HCT116 (cell line): Measurements from ENCODE around the gene TMEM134. TPM values are rescaled to one million over a fixed set of nuclear protein-coding genes. Genes with fewer than 3 reads are reported as not detected.

Experiments used
- ATAC-seq: fragments of 200-7000 bp; cut with Tn5 transposase; 2 replicates; pipeline ENCODE4 v1.9.1; 2020; ENCODE audit warnings: mild to moderate bottlenecking, moderate library complexity
- BruUV-seq: library from RNA; stranded (reverse); fragments of 400-500 nt; replicated peaks from 2 replicates; lab custom pipeline; 2021; lab: Mats Ljungman, UMichigan
- CTCF ChIA-PET: fragments of 300-600 bp; sonication (Branson Sonifier 250); formaldehyde crosslinking; loops from one replicate; lab custom pipeline; 2021; ENCODE audit warnings: antibody characterized with exemption; lab: Charles Lee
- POLR2A ChIA-PET: fragments of 300-600, 350-600 bp; sonication (Branson Sonifier 250); formaldehyde crosslinking; loops from one replicate; lab custom pipeline; 2021; ENCODE audit warnings: antibody characterized with exemption; lab: Charles Lee
- RAD21 ChIA-PET, 2 experiments: fragments of 300-600 bp; sonication (Branson Sonifier 250); formaldehyde crosslinking; loops; one replicate each; lab custom pipeline; 2023; ENCODE audit warnings: low total read pairs in 2 of 2; ENCODE audit not compliant: uncharacterized antibody in 2 of 2, unreplicated experiment in 2 of 2, low non-redundant PET in 1 of 2; lab: Charles Lee
- DNase-seq: peaks from one replicate; pipeline ENCODE4 v3.0.0-alpha.2; 2010; ENCODE audit warnings: low read depth, low spot score
- H2AFZ ChIP-seq: fragments of 200-600 bp; shearing (Covaris generic), sonication (generic); 2 replicates; pipeline ENCODE4 v1.6.1; 2017; ENCODE audit warnings: low read depth, mixed run types, mixed read lengths, antibody characterized with exemption, low read length; ENCODE audit not compliant: poor library complexity, severe bottlenecking
- H3K27ac ChIP-seq: 2 replicates; pipeline ENCODE4 v1.5.1; 2012; ENCODE audit warnings: low read depth, low read length
- H3K27me3 ChIP-seq: fragments of 200-600 bp; sonication (generic); 2 replicates; pipeline ENCODE4 v1.6.1; 2016; ENCODE audit warnings: mixed run types, low read length, mixed read lengths; ENCODE audit not compliant: insufficient read depth
- H3K36me3 ChIP-seq, 2 experiments: fragments of 200-500 bp in 1 of 2; fragments of 200-600 bp in 1 of 2; sonication (Bioruptor generic) in 1 of 2; sonication (generic) in 1 of 2; 2 replicates each; pipeline versions ENCODE4 v1.5.1 to v1.6.1; 2014 to 2016; ENCODE audit warnings: low read length in 2 of 2, inconsistent platforms in 1 of 2, mixed read lengths in 1 of 2, mixed run types in 1 of 2; ENCODE audit not compliant: insufficient read depth in 2 of 2, control insufficient read depth in 1 of 2
- H3K4me1 ChIP-seq, 2 experiments: fragments of 200-600 bp in 1 of 2; sonication (generic) in 1 of 2; 2 replicates each; pipeline versions ENCODE4 v1.5.1 to v1.6.1; 2012 to 2017; ENCODE audit warnings: low read length in 2 of 2, inconsistent platforms in 1 of 2, mild to moderate bottlenecking in 1 of 2, mixed read lengths in 1 of 2, mixed run types in 1 of 2, moderate library complexity in 1 of 2; ENCODE audit not compliant: insufficient read depth in 2 of 2, control insufficient read depth in 1 of 2
- H3K4me2 ChIP-seq: fragments of 200-600 bp; sonication (generic); 2 replicates; pipeline ENCODE4 v1.6.1; 2017; ENCODE audit warnings: mixed run types, low read length, mixed read lengths
- H3K4me3 ChIP-seq, 2 experiments: fragments of 200-600 bp in 1 of 2; sonication (generic) in 1 of 2; replicated peaks in 1 of 2; 2 replicates each; pipeline ENCODE4 v1.5.1; 2011 to 2016; ENCODE audit warnings: low read length in 2 of 2, control low read depth in 1 of 2, low read depth in 1 of 2, mild to moderate bottlenecking in 1 of 2, mixed read lengths in 1 of 2, mixed run types in 1 of 2
- H3K79me2 ChIP-seq: fragments of 200-600 bp; sonication (generic); 2 replicates; pipeline ENCODE4 v1.6.1; 2017; ENCODE audit warnings: mild to moderate bottlenecking, mixed run types, low read length, moderate library complexity, mixed read lengths; ENCODE audit not compliant: insufficient read depth
- H3K9ac ChIP-seq: fragments of 200-600 bp; sonication (generic); 2 replicates; pipeline ENCODE4 v1.6.1; 2016; ENCODE audit warnings: low read length, mixed read lengths
- H3K9me2 ChIP-seq: fragments of 200-600 bp; sonication (generic), shearing (Covaris generic); 2 replicates; pipeline ENCODE4 v1.6.1; 2017; ENCODE audit warnings: mixed run types, mild to moderate bottlenecking, moderate library complexity; ENCODE audit not compliant: insufficient read depth
- H3K9me3 ChIP-seq, 2 experiments: fragments of 200-500 bp in 1 of 2; fragments of 200-600 bp in 1 of 2; sonication (Bioruptor generic) in 1 of 2; sonication (generic) in 1 of 2; 2 replicates each; pipeline ENCODE4 v1.6.1; 2014 to 2017; ENCODE audit warnings: low read length in 2 of 2, mixed read lengths in 2 of 2, inconsistent platforms in 1 of 2, low read depth in 1 of 2, mild to moderate bottlenecking in 1 of 2, mixed run types in 1 of 2, moderate library complexity in 1 of 2; ENCODE audit not compliant: control insufficient read depth in 1 of 2, insufficient read depth in 1 of 2
- H4K20me1 ChIP-seq: fragments of 200-600 bp; sonication (generic), shearing (Covaris generic); 2 replicates; pipeline ENCODE4 v1.6.1; 2017; ENCODE audit warnings: mixed run types, mild to moderate bottlenecking, moderate library complexity; ENCODE audit not compliant: insufficient read depth
- EGR1 ChIP-seq: IDR thresholded peaks from 2 replicates; pipeline ENCODE4 v1.6.1; 2012; ENCODE audit warnings: low read depth
- ELF1 ChIP-seq: IDR thresholded peaks from 2 replicates; pipeline ENCODE4 v1.6.1; 2012; ENCODE audit warnings: low read depth, borderline replicate concordance
- EZH2 ChIP-seq: fragments of 200-600 bp; sonication (generic); IDR thresholded peaks from 2 replicates; pipeline ENCODE4 v1.6.1; 2017; ENCODE audit warnings: antibody characterized with exemption, mixed run types
- EZH2phosphoT487 ChIP-seq: fragments of 200-600 bp; IDR thresholded peaks from 2 replicates; pipeline ENCODE4 v1.6.1; 2018; ENCODE audit warnings: antibody characterized with exemption, borderline replicate concordance
- JUND ChIP-seq: IDR thresholded peaks from 2 replicates; pipeline ENCODE4 v1.6.1; 2012
- SIN3A ChIP-seq: IDR thresholded peaks from 2 replicates; pipeline ENCODE4 v1.6.1; 2012; ENCODE audit warnings: low read depth
- SRF ChIP-seq: IDR thresholded peaks from 2 replicates; pipeline ENCODE4 v1.6.1; 2012; ENCODE audit warnings: low read depth
- ZFX ChIP-seq: fragments of 450-650 bp; IDR thresholded peaks from 2 replicates; pipeline ENCODE4 v1.6.1; 2017
- intact Hi-C: fragments of 100-400 bp; cut with micrococcal nuclease; formaldehyde crosslinking; loops from 2 replicates; pipeline ENCODE4 v1.10.0; 2022
- total RNA-seq: library from RNA; stranded (reverse); gene quantifications from one replicate; pipeline ENCODE4 v1.2.1, GENCODE V29; 2021; ENCODE audit not compliant: unreplicated experiment
- TF ChIP-seq, protein P1 (sequence below): IDR thresholded peaks from 2 replicates; pipeline ENCODE4 v1.6.1; 2012
- TF ChIP-seq, protein P2 (sequence below): IDR thresholded peaks from 2 replicates; pipeline ENCODE4 v1.6.1; 2011; ENCODE audit warnings: mild to moderate bottlenecking, low read length, moderate library complexity; ENCODE audit not compliant: insufficient replicate concordance; ENCODE audit errors: extremely low read depth
- TF ChIP-seq, protein P3 (sequence below): IDR thresholded peaks from 2 replicates; pipeline ENCODE4 v1.6.1; 2012; ENCODE audit warnings: low read depth

The TMEM134 gene
- total RNA-seq, 1 experiment from 2014 or later, result 44.2 TPM

GRCh38 chr11:67441731-67442351, 27.2 kb downstream of the TMEM134 start:
- TF ChIP-seq, protein P1, sequence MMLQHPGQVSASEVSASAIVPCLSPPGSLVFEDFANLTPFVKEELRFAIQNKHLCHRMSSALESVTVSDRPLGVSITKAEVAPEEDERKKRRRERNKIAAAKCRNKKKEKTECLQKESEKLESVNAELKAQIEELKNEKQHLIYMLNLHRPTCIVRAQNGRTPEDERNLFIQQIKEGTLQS, result no peak
- TF ChIP-seq, all 23 proteins: peak for 0
- no peak for ATAC-seq
- Histone ChIP-seq H3K36me3 (peaks cover 0 to 2% of the 10 kb centered on the region in 2 experiments; a peak in 1 of 4 replicates), H3K4me3 (peak overlapping the region; percentile 82 to 90; a peak in 3 of 4 replicates), H3K4me1 (peaks cover 6 to 28% of the 10 kb centered on the region in 2 experiments; a peak in 3 of 4 replicates), H3K4me2 (peak overlapping the region; percentile 94), H3K9me2 (no peaks in the 10 kb centered on the region), H3K27ac (no peak overlapping the region), H3K9ac (no peak overlapping the region), H4K20me1 (no peaks in the 10 kb centered on the region), H3K27me3 (no peaks in the 10 kb centered on the region), H2AFZ (no peak overlapping the region), H3K9me3 (no peaks in the 10 kb centered on the region), H3K79me2 (peaks cover 7% of the 10 kb centered on the region; the same call in 1 of the 2 replicates)
- ChIA-PET CTCF (no interaction called here), RAD21 (no interaction called here), POLR2A (no interaction called here)
- TSS peak; percentile 59 for BruUV-seq
- intact Hi-C loops, result no loop called here
- no peak for DNase-seq

GRCh38 chr11:67441098-67441563, 27.9 kb downstream of the TMEM134 start:
- H3K4me3 ChIP-seq, result no peak overlapping the region
- no peaks in the 10 kb centered on the region for H3K9me2 ChIP-seq
- no peaks in the 10 kb centered on the region for H4K20me1 ChIP-seq
- peak overlapping the region; percentile 32; the same call in 1 of the 2 replicates for H3K27ac ChIP-seq
- DNase-seq, result no peak
- H3K9ac ChIP-seq, result no peak overlapping the region
- CTCF ChIA-PET, result no interaction called here
- no peaks in the 10 kb centered on the region for H3K27me3 ChIP-seq
- H3K79me2 ChIP-seq, result peaks cover 7% of the 10 kb centered on the region; the same call in 1 of the 2 replicates
- H2AFZ ChIP-seq, result no peak overlapping the region
- peaks cover 0 to 2% of the 10 kb centered on the region in 2 experiments; a peak in 1 of 4 replicates for H3K36me3 ChIP-seq
- intact Hi-C loops, result no loop called here
- no peak for ATAC-seq
- H3K4me2 ChIP-seq, result no peak overlapping the region
- RAD21 ChIA-PET, result interaction anchor here in 1 of 2 experiments (0.7 kb wide), 1 partner anchor 155 kb away, joined by 3 read pairs; no protein-coding TSS in a partner anchor
- H3K9me3 ChIP-seq, result no peaks in the 10 kb centered on the region
- BruUV-seq, result no TSS peak
- TF ChIP-seq, protein P2, sequence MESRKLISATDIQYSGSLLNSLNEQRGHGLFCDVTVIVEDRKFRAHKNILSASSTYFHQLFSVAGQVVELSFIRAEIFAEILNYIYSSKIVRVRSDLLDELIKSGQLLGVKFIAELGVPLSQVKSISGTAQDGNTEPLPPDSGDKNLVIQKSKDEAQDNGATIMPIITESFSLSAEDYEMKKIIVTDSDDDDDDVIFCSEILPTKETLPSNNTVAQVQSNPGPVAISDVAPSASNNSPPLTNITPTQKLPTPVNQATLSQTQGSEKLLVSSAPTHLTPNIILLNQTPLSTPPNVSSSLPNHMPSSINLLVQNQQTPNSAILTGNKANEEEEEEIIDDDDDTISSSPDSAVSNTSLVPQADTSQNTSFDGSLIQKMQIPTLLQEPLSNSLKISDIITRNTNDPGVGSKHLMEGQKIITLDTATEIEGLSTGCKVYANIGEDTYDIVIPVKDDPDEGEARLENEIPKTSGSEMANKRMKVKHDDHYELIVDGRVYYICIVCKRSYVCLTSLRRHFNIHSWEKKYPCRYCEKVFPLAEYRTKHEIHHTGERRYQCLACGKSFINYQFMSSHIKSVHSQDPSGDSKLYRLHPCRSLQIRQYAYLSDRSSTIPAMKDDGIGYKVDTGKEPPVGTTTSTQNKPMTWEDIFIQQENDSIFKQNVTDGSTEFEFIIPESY, result no peak
- TF ChIP-seq ZFX (no peak), EZH2phosphoT487 (no peak), SIN3A (no peak), ELF1 (no peak), EZH2 (no peak), JUND (no peak), EGR1 (no peak), SRF (no peak)
- TF ChIP-seq, protein P3, sequence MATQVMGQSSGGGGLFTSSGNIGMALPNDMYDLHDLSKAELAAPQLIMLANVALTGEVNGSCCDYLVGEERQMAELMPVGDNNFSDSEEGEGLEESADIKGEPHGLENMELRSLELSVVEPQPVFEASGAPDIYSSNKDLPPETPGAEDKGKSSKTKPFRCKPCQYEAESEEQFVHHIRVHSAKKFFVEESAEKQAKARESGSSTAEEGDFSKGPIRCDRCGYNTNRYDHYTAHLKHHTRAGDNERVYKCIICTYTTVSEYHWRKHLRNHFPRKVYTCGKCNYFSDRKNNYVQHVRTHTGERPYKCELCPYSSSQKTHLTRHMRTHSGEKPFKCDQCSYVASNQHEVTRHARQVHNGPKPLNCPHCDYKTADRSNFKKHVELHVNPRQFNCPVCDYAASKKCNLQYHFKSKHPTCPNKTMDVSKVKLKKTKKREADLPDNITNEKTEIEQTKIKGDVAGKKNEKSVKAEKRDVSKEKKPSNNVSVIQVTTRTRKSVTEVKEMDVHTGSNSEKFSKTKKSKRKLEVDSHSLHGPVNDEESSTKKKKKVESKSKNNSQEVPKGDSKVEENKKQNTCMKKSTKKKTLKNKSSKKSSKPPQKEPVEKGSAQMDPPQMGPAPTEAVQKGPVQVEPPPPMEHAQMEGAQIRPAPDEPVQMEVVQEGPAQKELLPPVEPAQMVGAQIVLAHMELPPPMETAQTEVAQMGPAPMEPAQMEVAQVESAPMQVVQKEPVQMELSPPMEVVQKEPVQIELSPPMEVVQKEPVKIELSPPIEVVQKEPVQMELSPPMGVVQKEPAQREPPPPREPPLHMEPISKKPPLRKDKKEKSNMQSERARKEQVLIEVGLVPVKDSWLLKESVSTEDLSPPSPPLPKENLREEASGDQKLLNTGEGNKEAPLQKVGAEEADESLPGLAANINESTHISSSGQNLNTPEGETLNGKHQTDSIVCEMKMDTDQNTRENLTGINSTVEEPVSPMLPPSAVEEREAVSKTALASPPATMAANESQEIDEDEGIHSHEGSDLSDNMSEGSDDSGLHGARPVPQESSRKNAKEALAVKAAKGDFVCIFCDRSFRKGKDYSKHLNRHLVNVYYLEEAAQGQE, result no peak
- peaks cover 6 to 34% of the 10 kb centered on the region in 2 experiments; a peak in 3 of 4 replicates for H3K4me1 ChIP-seq
- POLR2A ChIA-PET, result no interaction called here
